Measurements from ENCODE around the gene GOSR2.

Gene GOSR2

DNA sequence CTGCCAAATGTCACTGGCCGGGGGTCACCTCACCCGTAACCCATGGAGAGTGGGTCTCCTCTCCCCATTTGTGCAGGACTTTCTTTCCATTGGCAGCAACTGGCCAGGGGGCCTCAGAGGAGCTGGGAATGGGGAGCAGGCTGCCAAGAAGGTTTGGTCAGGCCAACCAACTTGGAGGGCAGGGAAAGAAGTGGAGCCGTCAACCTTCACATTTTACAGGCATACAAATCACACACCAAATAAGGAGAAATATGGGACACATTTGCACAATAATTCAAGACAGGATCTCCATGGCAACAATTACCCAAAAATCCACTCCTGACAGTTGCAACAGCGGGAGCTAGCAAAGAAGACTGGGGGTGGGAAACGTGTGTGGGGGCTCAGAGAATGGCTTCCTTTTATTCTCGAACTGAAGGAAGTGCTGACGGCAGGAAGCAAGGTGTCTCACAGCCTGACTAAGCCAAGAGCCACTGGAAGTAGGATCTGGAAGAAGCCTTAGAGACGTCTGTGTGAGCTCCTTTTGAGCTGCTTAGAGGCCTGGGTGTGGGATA is 35.2 kb downstream of the GOSR2 start:
- in situ Hi-C loops (cut with HindIII; ENCODE audit: low sequenced_read_pairs): no loop called here

DNA sequence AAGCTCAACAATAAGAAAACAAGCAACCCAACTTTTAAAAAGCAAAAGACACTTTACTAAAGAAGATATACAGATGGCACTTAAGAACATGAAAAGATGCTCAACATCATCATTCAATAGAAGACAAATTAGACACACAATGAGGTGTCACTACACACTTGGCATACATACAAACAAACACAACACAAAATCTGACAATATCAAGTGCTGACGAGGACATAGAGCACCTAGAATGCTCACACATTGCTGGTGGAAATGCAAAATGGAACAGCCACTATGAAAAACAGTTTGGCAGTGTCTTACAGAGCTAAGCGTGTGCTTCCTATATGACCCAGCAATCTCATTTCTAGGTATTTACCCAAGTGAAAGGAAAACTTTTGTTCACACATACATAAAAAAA is 37.2 kb downstream of the GOSR2 start:
- in situ Hi-C loops (cut with HindIII; ENCODE audit: low sequenced_read_pairs): no loop called here

DNA sequence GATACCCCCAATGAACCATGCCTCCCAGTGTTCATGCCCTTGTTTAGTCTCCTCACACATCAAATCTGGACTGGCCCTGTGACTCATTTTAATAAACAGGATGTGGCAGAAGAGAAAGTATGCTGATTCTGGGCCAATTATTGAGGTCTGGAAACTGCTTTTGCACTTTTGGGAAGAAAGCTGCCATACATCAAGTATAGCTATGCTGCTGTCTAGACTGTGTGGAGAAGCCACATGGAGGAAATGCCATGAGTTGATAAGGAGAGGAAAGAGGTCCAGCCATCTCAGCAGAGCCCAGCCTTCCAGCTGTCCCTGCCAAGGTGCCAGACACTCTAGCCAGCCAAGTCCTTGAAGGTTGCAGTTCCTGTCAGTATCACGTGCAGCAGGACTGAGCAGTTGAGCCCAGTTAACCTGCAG is 39.4 kb downstream of the GOSR2 start:
- in situ Hi-C loops (cut with HindIII; ENCODE audit: low sequenced_read_pairs): no loop called here

DNA sequence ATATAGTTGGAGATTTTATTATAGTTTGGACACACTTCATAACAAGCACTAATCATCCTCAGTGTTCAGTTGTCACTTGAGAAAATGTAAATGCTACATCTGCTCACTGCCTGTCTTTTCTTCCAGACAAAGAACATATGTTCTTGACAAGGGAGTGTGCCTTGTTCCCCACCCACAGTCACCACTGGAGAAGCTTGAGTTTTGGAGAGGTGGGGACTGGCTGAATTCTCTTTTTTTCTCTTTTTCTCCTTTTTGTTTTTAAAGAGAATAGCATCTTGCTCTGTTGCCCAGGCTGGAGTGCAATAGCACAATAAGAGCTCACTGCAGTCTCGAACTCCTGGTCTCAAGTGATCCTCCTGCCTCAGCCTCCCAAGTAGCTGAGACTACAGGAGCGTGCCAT is 40.6 kb downstream of the GOSR2 start:
- in situ Hi-C loops (cut with HindIII; ENCODE audit: low sequenced_read_pairs): no loop called here

DNA sequence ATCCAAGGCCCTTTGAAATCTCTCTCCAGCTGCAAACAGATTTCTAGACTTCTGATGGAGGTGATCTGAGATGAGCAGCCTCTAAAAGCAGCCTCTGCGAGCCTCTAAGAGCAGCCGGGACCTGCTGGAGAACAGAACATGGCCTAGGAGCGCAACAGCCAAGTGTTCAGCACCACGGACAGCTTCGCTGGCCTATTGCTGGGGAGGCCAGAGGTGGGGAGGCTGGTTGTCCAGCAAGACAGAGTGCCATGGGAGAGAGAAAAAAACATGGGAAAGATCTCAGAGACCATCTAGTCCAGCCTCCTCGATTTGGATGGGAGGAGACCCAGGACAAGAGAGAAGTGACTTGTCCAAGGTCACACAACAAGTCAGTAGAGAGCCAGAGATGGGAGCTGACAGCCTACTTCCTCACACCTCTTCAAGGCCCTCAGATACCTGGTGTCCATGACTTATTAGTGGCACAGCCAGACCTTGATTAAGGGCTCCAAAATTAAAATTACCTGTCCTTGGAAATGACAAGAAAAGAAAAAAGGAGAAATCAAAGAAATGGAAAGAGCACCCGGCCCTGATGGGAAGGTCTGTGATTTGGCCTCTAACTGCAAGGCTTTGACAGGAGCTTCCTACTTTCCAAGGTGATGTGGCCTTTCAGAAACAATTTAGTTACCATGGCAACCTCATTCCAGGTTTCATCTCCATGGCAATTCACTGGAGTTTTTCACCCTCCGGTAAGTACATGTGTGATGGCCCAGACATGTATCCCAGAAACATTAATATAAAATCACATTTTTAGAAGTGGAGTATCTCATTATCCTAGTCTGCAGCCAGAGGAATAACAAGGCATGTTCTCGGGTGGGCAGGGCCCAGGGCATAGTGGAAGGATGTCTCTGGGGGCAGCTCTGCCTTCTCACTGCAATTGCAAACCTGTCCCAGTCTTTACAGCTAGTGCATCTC is 41.6 kb downstream of the GOSR2 start:
- in situ Hi-C loops (cut with HindIII; ENCODE audit: low sequenced_read_pairs): no loop called here

DNA sequence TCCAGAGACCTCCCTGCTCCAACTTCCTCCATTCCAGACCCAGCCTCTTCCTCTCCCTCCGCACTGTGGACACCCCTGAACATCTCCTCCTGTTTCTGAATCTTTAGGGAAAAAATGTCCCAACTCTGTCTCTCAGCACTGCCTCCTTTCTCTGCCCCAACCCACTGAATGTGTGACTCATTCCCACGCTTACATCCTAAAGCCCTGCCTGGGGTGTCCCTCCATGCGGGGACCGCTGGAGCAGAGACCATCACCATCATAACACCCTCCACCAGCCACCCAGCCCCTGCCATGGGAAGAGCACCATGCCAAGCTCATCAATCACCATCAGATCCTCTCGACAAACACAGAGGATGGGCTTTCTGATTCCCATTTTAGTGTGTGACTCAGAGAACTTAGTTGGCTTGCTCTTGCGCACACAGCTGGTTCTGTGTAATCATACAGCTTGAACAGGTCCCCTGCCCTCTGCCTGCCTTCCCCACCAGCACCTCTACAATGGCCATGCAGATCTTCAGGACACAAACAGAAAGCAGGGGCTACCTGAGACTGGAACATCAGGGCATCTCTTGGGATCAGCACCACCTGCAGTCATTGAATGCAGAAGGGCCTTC is 45.4 kb downstream of the GOSR2 start:
- in situ Hi-C loops (cut with HindIII; ENCODE audit: low sequenced_read_pairs): no loop called here

DNA sequence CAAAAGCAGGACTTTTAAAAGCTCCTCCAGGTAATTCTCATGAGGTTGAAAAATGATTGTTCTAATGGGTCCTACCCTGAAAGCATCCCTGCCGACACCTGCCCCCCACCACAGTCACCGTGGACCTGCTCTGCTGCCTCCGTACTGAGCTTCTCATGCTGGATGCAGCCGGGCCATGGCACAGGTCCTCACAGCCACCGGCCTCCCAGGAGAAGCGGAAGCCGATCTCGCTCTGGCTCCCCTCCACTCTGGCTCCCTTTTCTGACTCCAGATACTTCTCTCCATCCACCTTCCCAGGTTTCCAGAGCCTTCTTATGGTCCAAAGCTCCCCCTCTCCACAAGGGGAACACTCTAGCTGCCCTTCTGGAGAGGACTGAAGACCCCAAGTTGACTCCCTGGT is 45.9 kb downstream of the GOSR2 start:
- in situ Hi-C loops (cut with HindIII; ENCODE audit: low sequenced_read_pairs): no loop called here

DNA sequence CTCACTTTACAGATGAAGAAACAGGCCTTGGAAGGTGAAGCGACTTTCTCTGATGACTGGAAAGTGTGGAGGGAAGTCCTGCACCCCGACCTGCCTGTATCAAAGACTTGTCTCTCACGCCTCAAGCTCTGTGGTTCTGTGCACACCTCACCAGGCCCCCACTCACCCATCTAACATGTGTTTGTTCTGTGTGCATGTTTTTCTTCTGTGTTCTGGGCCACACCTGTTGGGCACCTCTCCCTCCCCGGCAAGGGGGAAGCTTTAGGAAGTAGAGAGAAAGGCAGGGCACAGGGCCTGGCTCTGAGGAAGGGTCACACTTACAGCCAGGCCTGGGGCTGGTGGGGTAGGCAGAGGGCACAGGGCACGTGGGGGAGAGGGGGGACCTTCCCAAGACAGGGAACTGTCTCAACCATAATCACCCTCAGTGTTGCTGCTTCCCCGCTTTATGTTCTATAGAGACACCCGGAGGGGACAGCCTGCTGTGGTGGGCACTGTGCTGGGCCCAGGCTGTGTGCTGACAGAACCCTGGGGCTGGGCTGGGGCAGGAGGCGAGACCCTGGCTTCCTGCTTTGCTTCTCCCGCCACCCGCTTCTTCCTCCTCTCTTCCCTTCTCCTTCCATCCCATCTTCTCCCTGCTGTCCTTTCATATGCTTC is 48.8 kb downstream of the GOSR2 start:
- in situ Hi-C loops (cut with HindIII; ENCODE audit: low sequenced_read_pairs): no loop called here

DNA sequence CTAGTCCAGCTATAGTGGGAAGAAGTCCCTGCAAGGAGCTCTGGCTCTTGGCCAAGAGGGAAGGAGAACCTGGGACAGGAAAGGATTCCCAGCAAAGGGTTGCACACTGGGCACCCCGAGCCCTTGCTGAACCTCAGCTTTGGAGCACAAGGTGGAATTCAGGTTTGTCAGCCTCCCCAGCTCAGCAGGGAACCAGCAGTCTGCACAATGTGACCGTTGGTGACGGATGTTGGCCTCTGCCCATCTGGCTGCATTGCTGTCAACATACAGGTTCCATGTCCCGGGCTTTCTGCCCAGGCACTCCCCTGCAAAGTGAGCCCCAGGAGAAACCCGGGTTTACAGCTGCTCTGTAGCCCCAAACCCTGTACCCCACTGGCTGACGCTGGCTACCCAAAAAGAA is 49.4 kb downstream of the GOSR2 start:
- in situ Hi-C loops (cut with HindIII; ENCODE audit: low sequenced_read_pairs): no loop called here

DNA sequence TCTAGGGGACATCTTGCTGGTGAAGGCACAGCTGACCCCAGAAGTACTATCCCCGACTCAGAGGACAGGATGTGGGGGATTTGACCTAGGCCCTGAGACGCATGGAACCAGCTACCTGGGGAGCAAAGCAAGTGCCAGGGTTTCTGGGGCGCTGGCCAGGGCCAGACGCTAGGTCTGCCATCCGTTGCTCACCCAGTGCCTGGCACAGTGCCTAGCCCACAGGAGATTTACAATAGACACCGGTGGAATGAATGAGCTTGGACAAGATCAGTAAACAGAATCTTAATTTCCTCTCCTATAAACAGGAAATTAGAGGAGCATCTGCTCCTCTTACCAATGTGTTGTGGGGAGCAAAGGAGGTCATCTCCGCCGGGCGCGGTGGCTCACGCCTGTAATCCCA is 51.1 kb downstream of the GOSR2 start:
- in situ Hi-C loops (cut with HindIII; ENCODE audit: low sequenced_read_pairs): no loop called here

DNA sequence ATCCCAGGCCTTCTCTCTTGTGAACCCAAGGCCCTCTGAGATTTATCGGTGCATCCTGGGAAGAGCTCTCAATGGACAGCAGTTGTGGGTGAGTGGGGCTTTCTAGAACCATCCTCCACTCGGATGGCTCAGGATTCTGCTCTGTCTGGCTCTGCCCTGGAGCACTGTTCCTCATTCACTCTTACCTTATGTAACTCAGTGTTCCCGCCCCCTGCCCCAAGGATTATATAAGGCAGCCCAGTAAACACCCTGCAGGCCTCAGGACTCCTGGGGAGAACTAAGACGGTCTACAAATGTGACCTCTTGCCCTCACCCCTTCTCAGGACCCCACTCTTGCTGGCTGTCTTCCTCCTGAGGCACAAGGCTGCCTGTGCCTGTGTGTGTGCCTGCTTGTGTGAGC is 52.3 kb downstream of the GOSR2 start:
- in situ Hi-C loops (cut with HindIII; ENCODE audit: low sequenced_read_pairs): no loop called here

DNA sequence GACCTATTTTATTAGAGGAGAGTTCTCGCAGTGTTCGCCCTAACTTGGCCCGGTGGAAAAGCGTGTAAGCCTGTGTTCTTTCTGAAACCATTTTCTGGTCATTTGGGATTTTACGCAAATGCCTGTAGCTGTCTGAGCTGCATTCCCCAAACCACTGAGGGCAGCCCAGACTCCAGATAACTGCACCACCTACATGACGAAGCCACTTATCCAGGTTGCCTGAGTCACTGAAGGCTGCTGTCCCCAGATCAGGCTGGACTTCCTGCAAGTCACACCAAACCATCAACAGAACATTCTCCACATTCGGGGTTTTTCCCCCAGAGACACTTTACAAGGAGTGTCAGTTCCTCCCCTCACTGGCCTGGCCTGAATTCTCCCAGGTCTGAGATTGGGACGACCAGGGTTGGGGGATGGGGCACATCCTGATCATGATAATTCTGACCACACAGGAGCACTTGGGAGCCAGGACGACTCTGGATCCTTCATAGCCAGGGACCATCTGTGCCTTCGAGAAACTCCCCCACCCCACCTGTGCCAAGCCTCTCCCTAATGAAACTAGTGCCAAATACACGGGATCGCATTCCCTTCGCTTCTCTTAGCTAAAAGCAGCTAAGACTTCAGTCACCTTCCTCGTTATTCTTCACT is 53.8 kb downstream of the GOSR2 start:
- in situ Hi-C loops (cut with HindIII; ENCODE audit: low sequenced_read_pairs): no loop called here

DNA sequence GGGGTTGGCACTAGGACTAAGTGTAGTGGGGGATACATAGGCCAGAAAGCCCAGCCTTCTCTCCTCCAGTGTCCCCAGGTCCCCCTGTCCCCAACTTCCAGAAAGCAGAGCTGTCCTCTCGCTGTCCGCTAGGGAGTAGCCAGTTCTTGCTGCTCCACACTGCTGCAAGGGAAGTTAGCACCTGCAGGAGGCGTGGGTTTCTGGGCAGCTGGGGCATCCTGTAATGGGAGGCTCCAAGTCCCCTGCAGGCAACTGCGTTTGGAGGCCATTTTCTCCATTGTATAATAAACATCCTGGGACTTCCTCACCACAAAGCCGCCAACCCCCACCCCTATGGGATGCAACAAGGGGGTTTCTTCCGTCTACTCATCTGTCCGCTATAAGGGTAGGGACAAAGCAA is 54.4 kb downstream of the GOSR2 start:
- in situ Hi-C loops (cut with HindIII; ENCODE audit: low sequenced_read_pairs): no loop called here

DNA sequence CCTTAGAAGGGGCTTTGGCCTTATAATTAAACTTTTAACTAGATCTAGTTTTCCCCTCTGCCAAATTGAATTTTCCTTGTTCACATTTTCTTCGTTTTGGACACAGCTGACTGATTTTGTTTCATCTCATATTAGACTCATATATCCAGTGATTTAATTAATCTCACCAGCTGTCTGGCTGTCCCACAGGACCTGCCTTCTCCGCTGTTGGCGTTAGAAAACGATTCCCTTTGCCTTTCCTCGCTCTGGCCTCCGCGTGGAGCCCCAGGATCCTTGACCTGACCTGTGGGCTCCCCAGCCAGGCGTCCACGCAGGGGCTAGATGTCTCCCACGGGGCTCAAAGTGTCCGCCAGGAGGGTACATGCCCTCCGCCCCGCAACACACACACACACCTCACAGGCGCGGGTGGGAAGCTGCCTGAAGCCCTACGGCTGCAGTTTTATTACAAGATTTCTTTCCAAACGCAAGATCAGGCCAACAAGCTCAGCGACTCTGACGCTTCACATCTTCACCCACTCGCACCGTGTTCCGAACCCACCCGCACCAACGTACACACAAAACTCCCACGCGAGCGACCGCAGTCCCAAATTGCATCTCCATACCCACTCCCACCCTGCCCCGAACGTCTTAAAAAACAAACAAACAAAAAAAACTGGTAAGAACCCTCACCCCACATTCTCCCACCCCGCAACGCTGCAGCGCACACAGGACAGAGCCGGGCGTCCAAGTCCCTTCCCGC is 55.0 kb downstream of the GOSR2 start:
- in situ Hi-C loops (cut with HindIII; ENCODE audit: low sequenced_read_pairs): no loop called here

DNA sequence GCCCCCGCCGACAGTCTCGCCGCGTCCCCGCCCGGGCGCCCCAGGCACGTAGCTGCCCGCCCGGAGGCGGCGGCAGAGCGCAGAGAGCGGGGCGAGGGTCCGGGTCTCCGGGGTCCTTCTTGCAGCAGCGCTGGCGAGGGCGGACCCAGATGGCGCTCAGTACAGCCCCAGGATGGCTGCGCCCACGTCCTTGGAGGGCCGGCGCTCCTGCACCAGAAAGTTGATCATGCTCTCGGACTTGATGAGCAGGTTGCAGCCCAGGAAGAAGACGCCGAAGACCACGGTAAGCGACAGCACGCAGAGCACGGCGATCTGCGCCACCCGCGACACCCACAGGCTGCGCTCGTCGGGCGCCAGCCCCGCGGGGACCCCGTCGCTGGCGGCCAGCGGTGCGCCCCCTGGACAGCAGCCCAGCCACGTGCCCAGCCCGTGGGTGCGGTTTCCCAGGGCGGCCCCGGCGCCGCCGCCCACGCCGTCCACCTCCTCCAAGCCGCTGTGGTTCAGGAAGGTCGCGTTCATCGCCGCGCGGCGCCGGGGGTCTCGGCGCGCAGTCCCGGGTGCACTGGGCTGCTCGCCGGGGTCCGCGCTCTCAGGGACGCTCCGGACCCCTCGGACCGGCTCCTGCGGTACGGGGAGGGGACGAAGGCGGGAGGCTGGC is 55.7 kb downstream of the GOSR2 start:
- in situ Hi-C loops (cut with HindIII; ENCODE audit: low sequenced_read_pairs): no loop called here

DNA sequence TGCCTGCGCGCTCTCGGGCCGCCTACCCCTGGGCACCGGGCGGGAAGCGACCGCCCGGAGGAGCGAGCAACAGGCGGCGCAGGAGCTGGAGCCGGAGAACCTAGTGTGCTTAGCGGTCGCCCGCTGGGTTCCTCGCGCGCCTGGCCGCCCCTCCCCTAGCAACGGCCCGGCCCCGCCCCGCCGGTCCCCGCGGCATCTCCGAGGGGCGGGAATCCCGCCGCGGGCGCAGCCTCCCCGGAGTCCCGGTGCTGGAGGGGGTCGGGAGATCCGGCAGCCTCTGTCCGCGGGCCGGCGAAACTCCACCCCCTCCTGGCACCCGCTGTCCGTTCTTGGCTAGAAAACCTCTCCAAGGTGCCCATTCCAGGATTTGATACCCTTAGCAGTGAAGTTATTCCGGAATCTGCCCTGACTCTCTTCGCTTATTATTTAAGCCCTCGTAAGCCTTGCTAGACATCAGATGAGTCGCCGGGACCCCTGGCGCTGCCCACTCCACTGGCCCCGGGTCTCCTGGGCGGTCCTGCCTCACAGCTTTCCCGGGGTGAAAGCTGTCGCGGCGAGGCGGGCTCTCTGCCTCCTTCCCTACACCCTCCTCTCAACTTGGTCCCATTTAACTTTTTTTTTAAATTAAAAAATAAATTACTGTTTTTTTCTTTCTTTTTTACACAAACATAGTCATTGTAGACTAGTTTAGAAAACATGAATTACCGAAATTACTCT is 56.3 kb downstream of the GOSR2 start, which contains the start of gene RPRML:
Gene RPRML, minus strand, starts transcription at position 107 of the 717 bp plus-strand sequence. CDS start 246 bp downstream, outside the sequence.
- in situ Hi-C loops (cut with HindIII; ENCODE audit: low sequenced_read_pairs): no loop called here

DNA sequence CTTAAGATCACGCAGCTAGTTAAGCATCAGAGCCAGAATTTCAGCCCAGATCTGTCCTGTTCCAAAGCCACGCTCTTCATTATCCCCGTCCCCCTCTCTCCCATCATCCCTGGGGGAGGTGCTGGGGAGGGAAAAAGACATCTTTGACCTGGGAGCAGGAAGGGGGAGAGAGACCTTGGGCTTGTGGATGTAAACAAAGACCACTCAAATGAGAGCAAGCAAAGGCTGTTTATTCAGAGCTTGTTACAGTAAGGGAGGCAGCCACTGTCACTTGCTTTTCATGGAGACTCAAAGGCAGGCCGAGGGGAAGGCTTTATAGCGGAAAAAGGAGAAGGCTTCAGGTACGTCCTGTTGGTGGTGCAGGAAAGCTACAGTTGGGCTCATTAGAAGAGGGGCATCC is 59.6 kb downstream of the GOSR2 start:
- in situ Hi-C loops (cut with HindIII; ENCODE audit: low sequenced_read_pairs): no loop called here

DNA sequence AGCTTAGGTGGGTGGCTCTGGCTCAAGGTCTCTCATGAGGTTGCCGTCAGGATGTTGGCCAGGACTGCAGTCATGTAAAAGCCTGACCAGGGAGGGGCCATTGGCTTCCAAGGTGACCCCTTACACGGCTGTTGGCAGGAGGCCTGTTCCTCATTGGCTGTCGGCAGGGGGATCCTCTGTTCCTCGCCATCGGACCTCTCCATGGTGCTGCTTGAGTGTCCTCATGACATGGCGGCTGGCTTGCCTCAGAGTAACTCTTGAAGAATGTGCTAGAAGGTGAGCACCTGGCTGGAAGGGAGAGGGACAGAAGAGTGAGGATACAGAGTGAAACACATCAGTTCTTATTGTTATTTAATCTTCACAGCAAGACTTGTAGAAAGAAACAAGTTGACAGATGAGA is 60.8 kb downstream of the GOSR2 start:
- in situ Hi-C loops (cut with HindIII; ENCODE audit: low sequenced_read_pairs): no loop called here

DNA sequence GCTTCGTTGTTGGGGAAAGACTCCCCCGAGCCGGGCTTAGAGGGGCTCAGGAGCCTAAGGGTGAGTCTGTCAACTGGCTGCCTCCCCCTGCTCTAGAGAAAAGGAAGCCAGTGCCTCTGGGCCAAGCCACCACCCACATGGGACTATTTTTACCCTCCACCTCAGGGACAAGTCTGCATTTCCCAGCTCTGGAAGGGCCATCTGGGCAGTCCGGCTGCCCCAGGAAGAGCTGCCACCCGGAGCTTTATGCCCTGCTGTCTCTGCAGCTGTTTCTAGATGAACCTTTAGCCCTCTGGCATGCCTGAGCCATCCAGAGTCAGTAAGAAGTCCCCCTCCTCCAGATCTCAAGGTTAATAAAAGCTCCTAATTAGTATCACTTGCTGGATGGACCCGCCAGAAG is 61.4 kb downstream of the GOSR2 start:
- in situ Hi-C loops (cut with HindIII; ENCODE audit: low sequenced_read_pairs): no loop called here
